ENCODE data around the gene EFS.

GRCh38 chr14:23307687-23308644 is 57.0 kb downstream of the EFS start:
- TF ChIP-seq CTCF (IDR thresholded peaks at IDR 0.05; ENCODE audit: poor library complexity) = no peak
- TF ChIP-seq EZH2 (IDR thresholded peaks at IDR 0.05; ENCODE audit: borderline replicate concordance) = no peak
